ENCODE data around the gene TIAL1. TPM values are rescaled to one million over a fixed set of nuclear protein-coding genes. Genes with fewer than 3 reads are reported as not detected.
"Not testable (repeated sequence)": the region's sequence is repeated elsewhere in the genome, so short reads cannot be mapped to it uniquely, and the experiment has no call there.

The TIAL1 gene
- total RNA-seq, 1 experiment from 2014 or later, result 94.1 TPM

- ChIA-PET CTCF (no interaction called here), POLR2A (ENCODE audit: unreplicated experiment) (no interaction called here)
- intact Hi-C loops (cut with micrococcal nuclease; ENCODE audit: unreplicated experiment), result no loop called here
- no peaks in the 10 kb centered on the region for H3K27me3 ChIP-seq (ENCODE audit: insufficient read depth, low read depth)
- no TSS peak for BruUV-seq (replicated peaks)
- TF ChIP-seq CTCF (conservative IDR thresholded peaks at IDR 0.05), result no peak
- TF ChIP-seq EZH2 (IDR thresholded peaks at IDR 0.05; ENCODE audit: low read depth), result no peak
- 0 out of 2 replicates have a peak, but pooled peaks cover 15% of the 10 kb centered on the region for H3K79me2 ChIP-seq (ENCODE audit: low read depth)
- no peak overlapping the region for H3K27ac ChIP-seq
- no peaks in the 10 kb centered on the region for H3K9me3 ChIP-seq (ENCODE audit: insufficient read depth, low read depth)
- H3K9me2 ChIP-seq (ENCODE audit: insufficient read depth), result no peaks in the 10 kb centered on the region
- no peak overlapping the region for H3K4me2 ChIP-seq
- H3K4me3 ChIP-seq, result no peak overlapping the region
- H3K4me1 ChIP-seq (replicated peaks; ENCODE audit: insufficient read depth), result no peaks in the 10 kb centered on the region
- no peak for DNase-seq
- H4K20me1 ChIP-seq (ENCODE audit: insufficient read depth), result no peaks in the 10 kb centered on the region
- H3F3A ChIP-seq (ENCODE audit: insufficient read depth, low read depth), result no peaks in the 10 kb centered on the region
- no peak overlapping the region for H2AFZ ChIP-seq
- H3K36me3 ChIP-seq (ENCODE audit: low read depth), result no peaks in the 10 kb centered on the region
Measured at GRCh38 chr10:119531067-119531466, 65.7 kb downstream of the TIAL1 start.

GRCh38 chr10:119528663-119529237, 68.0 kb downstream of the TIAL1 start:
- H4K20me1 ChIP-seq (ENCODE audit: insufficient read depth); CTCF ChIA-PET; H3K4me1 ChIP-seq (replicated peaks; ENCODE audit: insufficient read depth); H3K36me3 ChIP-seq (ENCODE audit: low read depth); BruUV-seq (replicated peaks); POLR2A ChIA-PET (ENCODE audit: unreplicated experiment); H3K27ac ChIP-seq; intact Hi-C loops (cut with micrococcal nuclease; ENCODE audit: unreplicated experiment); H3K4me2 ChIP-seq; H3K4me3 ChIP-seq; H3F3A ChIP-seq (ENCODE audit: insufficient read depth, low read depth); H3K27me3 ChIP-seq (ENCODE audit: insufficient read depth, low read depth); H3K9me3 ChIP-seq (ENCODE audit: insufficient read depth, low read depth); H2AFZ ChIP-seq; DNase-seq; H3K9me2 ChIP-seq (ENCODE audit: insufficient read depth); H3K79me2 ChIP-seq (ENCODE audit: low read depth): not testable (repeated sequence)

GRCh38 chr10:119526621-119527592, 69.9 kb downstream of the TIAL1 start:
- no peak for DNase-seq
- BruUV-seq (replicated peaks), result no TSS peak
- Histone ChIP-seq H3K36me3 (ENCODE audit: low read depth) (no peaks in the 10 kb centered on the region), H3K27me3 (ENCODE audit: insufficient read depth, low read depth) (no peaks in the 10 kb centered on the region), H3K4me1 (replicated peaks; ENCODE audit: insufficient read depth) (peaks cover 18% of the 10 kb centered on the region), H3K4me2 (no peak overlapping the region), H3F3A (ENCODE audit: insufficient read depth, low read depth) (peaks cover 17% of the 10 kb centered on the region), H3K27ac (no peak overlapping the region), H3K9me3 (ENCODE audit: insufficient read depth, low read depth) (no peaks in the 10 kb centered on the region), H4K20me1 (ENCODE audit: insufficient read depth) (no peaks in the 10 kb centered on the region), H3K79me2 (ENCODE audit: low read depth) (0 out of 2 replicates have a peak, but pooled peaks cover 4% of the 10 kb centered on the region), H2AFZ (no peak overlapping the region), H3K9me2 (ENCODE audit: insufficient read depth) (no peaks in the 10 kb centered on the region), H3K4me3 (no peak overlapping the region)
- ChIA-PET POLR2A (ENCODE audit: unreplicated experiment) (no interaction called here), CTCF (no interaction called here)
- intact Hi-C loops (cut with micrococcal nuclease; ENCODE audit: unreplicated experiment), result no loop called here
- TF ChIP-seq EZH2 (IDR thresholded peaks at IDR 0.05; ENCODE audit: low read depth), result no peak
- TF ChIP-seq CTCF (conservative IDR thresholded peaks at IDR 0.05), result 0 out of 2 replicates have a peak, but pooled peaks have one; percentile 17
